BLaER1 (cell line): Measurements from ENCODE around the gene CEACAM21.

ENCODE experiments used
- H3K27ac ChIP-seq: shearing (Covaris generic); formaldehyde crosslinking; 2 replicates; pipeline ENCODE4 v1.8.1; 2022
- H3K27me3 ChIP-seq: shearing (Covaris generic); formaldehyde crosslinking; 2 replicates; pipeline ENCODE4 v1.8.1; 2022
- H3K36me3 ChIP-seq: shearing (Covaris generic); formaldehyde crosslinking; 2 replicates; pipeline ENCODE4 v1.8.1; 2022
- H3K4me1 ChIP-seq: shearing (Covaris generic); formaldehyde crosslinking; 2 replicates; pipeline ENCODE4 v1.8.1; 2022
- H3K4me2 ChIP-seq: shearing (Covaris generic); formaldehyde crosslinking; 2 replicates; pipeline ENCODE4 v1.8.1; 2022
- H3K4me3 ChIP-seq: shearing (Covaris generic); formaldehyde crosslinking; 2 replicates; pipeline ENCODE4 v1.8.1; 2022
- H3K9ac ChIP-seq: shearing (Covaris generic); formaldehyde crosslinking; 2 replicates; pipeline ENCODE4 v1.8.1; 2022
- H3K9me3 ChIP-seq: shearing (Covaris generic); formaldehyde crosslinking; 2 replicates; pipeline ENCODE4 v1.8.1; 2022
- H4K20me1 ChIP-seq: shearing (Covaris generic); formaldehyde crosslinking; 2 replicates; pipeline ENCODE4 v1.8.1; 2022
- Cebpa-rat ChIP-seq: shearing (Covaris generic); IDR thresholded peaks from 2 replicates; pipeline ENCODE4 v1.8.1; 2022

Gene CEACAM21

DNA sequence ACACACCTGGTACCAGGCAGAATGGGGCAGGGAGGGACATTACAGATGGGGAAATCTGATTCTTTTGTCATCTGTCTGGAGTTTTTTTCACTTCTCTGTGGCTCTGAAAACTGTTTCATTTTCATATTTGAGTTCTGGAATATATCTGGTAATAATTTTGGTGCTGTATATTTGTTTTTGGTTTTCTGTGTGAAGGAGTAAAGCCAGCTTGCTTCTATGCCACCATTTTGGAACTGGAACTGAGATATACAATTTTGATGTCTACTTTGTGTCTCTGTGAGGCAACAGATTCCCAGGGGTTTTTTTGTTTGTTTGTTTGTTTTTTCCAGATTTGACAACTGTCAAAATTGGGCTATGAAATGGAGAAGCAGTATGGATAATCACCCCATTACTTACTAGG is 34.8 kb downstream of the CEACAM21 start:
- Histone ChIP-seq H3K36me3 (no peaks in the 10 kb centered on the region), H3K9me3 (no peaks in the 10 kb centered on the region), H3K4me3 (no peak overlapping the region), H3K4me1 (no peaks in the 10 kb centered on the region), H3K27ac (no peak overlapping the region), H4K20me1 (no peaks in the 10 kb centered on the region), H3K4me2 (no peak overlapping the region), H3K27me3 (no peaks in the 10 kb centered on the region), H3K9ac (no peak overlapping the region)
- no peak for TF ChIP-seq Cebpa-rat

- H3K9me3 ChIP-seq, result no peaks in the 10 kb centered on the region
- H3K4me1 ChIP-seq, result no peaks in the 10 kb centered on the region
- peaks cover under 1% of the 10 kb centered on the region; the same call in 1 of the 2 replicates for H4K20me1 ChIP-seq
- no peak overlapping the region for H3K4me3 ChIP-seq
- H3K27me3 ChIP-seq, result no peaks in the 10 kb centered on the region
- H3K9ac ChIP-seq, result no peak overlapping the region
- no peaks in the 10 kb centered on the region for H3K36me3 ChIP-seq
- H3K27ac ChIP-seq, result no peak overlapping the region
- TF ChIP-seq Cebpa-rat, result no peak
- H3K4me2 ChIP-seq, result no peak overlapping the region
Observed at GRCh38 chr19:41612483-41612882, 36.5 kb downstream of the CEACAM21 start.

- Histone ChIP-seq H3K9ac (no peak overlapping the region), H3K4me1 (peaks cover 12% of the 10 kb centered on the region), H3K9me3 (no peaks in the 10 kb centered on the region), H3K36me3 (no peaks in the 10 kb centered on the region), H3K4me3 (no peak overlapping the region), H3K27ac (no peak overlapping the region), H3K4me2 (no peak overlapping the region), H3K27me3 (no peaks in the 10 kb centered on the region), H4K20me1 (peaks cover 17% of the 10 kb centered on the region; the same call in 1 of the 2 replicates)
- TF ChIP-seq Cebpa-rat, result no peak
Observed at GRCh38 chr19:41615207-41615606, 39.2 kb downstream of the CEACAM21 start.

GRCh38 chr19:41616792-41617621 is 41.0 kb downstream of the CEACAM21 start:
- Histone ChIP-seq H3K9me3 (no peaks in the 10 kb centered on the region), H4K20me1 (peaks cover 24% of the 10 kb centered on the region; the same call in 1 of the 2 replicates), H3K27me3 (no peaks in the 10 kb centered on the region), H3K4me3 (no peak overlapping the region), H3K36me3 (no peaks in the 10 kb centered on the region), H3K4me2 (no peak overlapping the region), H3K4me1 (peaks cover 12% of the 10 kb centered on the region), H3K27ac (no peak overlapping the region), H3K9ac (no peak overlapping the region)
- 0 out of 2 replicates have a peak, but pooled peaks have one; percentile 43 for TF ChIP-seq Cebpa-rat

GRCh38 chr19:41617941-41618730 is 42.2 kb downstream of the CEACAM21 start:
- Histone ChIP-seq H3K27ac (no peak overlapping the region), H3K27me3 (no peaks in the 10 kb centered on the region), H3K36me3 (no peaks in the 10 kb centered on the region), H3K9me3 (no peaks in the 10 kb centered on the region), H3K9ac (no peak overlapping the region), H3K4me3 (no peak overlapping the region), H4K20me1 (peaks cover 24% of the 10 kb centered on the region; the same call in 1 of the 2 replicates), H3K4me2 (no peak overlapping the region), H3K4me1 (peaks cover 12% of the 10 kb centered on the region)
- TF ChIP-seq Cebpa-rat, result no peak

GRCh38 chr19:41619018-41619556 is 43.1 kb downstream of the CEACAM21 start:
- no peaks in the 10 kb centered on the region for H3K27me3 ChIP-seq
- H3K36me3 ChIP-seq, result no peaks in the 10 kb centered on the region
- no peak overlapping the region for H3K4me3 ChIP-seq
- no peaks in the 10 kb centered on the region for H3K9me3 ChIP-seq
- no peak overlapping the region for H3K27ac ChIP-seq
- no peak overlapping the region for H3K9ac ChIP-seq
- TF ChIP-seq Cebpa-rat, result no peak
- H3K4me2 ChIP-seq, result peak overlapping the region; percentile 56
- H4K20me1 ChIP-seq, result peaks cover 24% of the 10 kb centered on the region; the same call in 1 of the 2 replicates
- H3K4me1 ChIP-seq, result peaks cover 12% of the 10 kb centered on the region

DNA sequence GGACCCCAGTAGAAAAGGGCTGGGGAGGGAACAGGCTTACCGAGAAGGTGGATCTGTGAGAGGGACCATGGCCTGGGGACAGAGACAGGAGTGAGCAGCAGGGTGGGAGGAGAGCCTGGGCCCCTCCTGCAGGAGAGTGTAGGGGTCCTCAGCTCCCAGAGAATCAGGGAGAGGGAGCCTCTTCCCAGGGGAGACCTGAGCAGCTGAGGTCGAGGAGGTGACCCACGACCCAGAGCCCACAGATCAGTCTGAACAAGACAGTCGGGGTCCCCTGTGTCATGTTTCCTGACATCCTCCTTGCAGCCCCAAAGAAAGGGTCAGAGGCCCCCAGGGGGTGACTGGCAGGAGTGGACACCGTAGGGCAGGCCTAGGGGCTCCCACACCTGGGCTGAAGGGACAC is 44.2 kb downstream of the CEACAM21 start:
- TF ChIP-seq Cebpa-rat, result no peak
- Histone ChIP-seq H3K9ac (no peak overlapping the region), H3K36me3 (no peaks in the 10 kb centered on the region), H3K9me3 (no peaks in the 10 kb centered on the region), H3K4me2 (no peak overlapping the region), H3K4me3 (no peak overlapping the region), H3K27me3 (no peaks in the 10 kb centered on the region), H3K27ac (no peak overlapping the region), H3K4me1 (peaks cover 12% of the 10 kb centered on the region), H4K20me1 (peaks cover 24% of the 10 kb centered on the region; the same call in 1 of the 2 replicates)

GRCh38 chr19:41621226-41621625 is 45.3 kb downstream of the CEACAM21 start:
- Histone ChIP-seq H3K4me1 (peaks cover 12% of the 10 kb centered on the region), H3K36me3 (no peaks in the 10 kb centered on the region), H4K20me1 (peaks cover 24% of the 10 kb centered on the region; the same call in 1 of the 2 replicates), H3K27me3 (peaks cover 2% of the 10 kb centered on the region; the same call in 1 of the 2 replicates), H3K4me3 (no peak overlapping the region), H3K4me2 (no peak overlapping the region), H3K27ac (no peak overlapping the region), H3K9me3 (no peaks in the 10 kb centered on the region), H3K9ac (no peak overlapping the region)
- no peak for TF ChIP-seq Cebpa-rat

DNA sequence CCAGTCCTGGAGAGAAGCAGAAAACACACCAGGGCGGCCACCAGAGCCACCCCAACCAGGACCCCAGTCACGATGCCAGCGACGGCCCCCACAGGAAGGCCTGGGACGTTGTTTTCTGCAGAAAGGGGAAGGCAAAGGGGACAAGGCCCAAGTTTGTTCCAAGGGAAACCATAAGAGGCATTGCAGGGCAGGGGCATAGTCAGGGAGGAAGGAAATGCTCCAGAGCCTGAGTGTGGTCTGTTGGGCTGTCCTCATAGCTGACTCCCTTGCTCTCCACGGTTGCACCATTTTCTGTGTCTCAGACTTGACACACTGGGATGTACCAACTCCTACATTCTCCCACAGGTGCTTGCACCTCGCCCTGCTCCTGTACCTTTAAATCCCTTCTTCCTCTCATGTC is 45.7 kb downstream of the CEACAM21 start:
- Histone ChIP-seq H3K27me3 (peaks cover 6% of the 10 kb centered on the region; the same call in 1 of the 2 replicates), H3K27ac (no peak overlapping the region), H3K4me2 (no peak overlapping the region), H3K4me1 (peaks cover 12% of the 10 kb centered on the region), H3K4me3 (no peak overlapping the region), H3K9me3 (no peaks in the 10 kb centered on the region), H3K36me3 (no peaks in the 10 kb centered on the region), H4K20me1 (peaks cover 24% of the 10 kb centered on the region; the same call in 1 of the 2 replicates), H3K9ac (no peak overlapping the region)
- TF ChIP-seq Cebpa-rat, result no peak

- H3K4me1 ChIP-seq, result peaks cover 12% of the 10 kb centered on the region
- H3K4me2 ChIP-seq, result no peak overlapping the region
- H3K36me3 ChIP-seq, result no peaks in the 10 kb centered on the region
- TF ChIP-seq Cebpa-rat, result no peak
- H3K27me3 ChIP-seq, result peaks cover 21% of the 10 kb centered on the region; the same call in 1 of the 2 replicates
- H4K20me1 ChIP-seq, result peaks cover 14% of the 10 kb centered on the region; the same call in 1 of the 2 replicates
- H3K4me3 ChIP-seq, result no peak overlapping the region
- H3K27ac ChIP-seq, result no peak overlapping the region
- no peak overlapping the region for H3K9ac ChIP-seq
- H3K9me3 ChIP-seq, result no peaks in the 10 kb centered on the region
Observed at GRCh38 chr19:41623360-41623759, 47.4 kb downstream of the CEACAM21 start.
